Activated naive CD4-positive, alpha-beta T cell treated with anti-CD3 and anti-CD28 coated beads, Interleukin-2, amount 50 U/mL, for 72 hours (primary cell): ENCODE results near the gene SPTSSA. TPM values are rescaled to one million over a fixed set of nuclear protein-coding genes. Genes with fewer than 3 reads are reported as not detected.
A peak's percentile ranks its signal among the peaks of the same experiment; 100 is the strongest.
"Not testable (repeated sequence)": the region's sequence is repeated elsewhere in the genome, so short reads cannot be mapped to it uniquely, and the experiment has no call there.

Source experiments
- ATAC-seq, 2 donors: fragments of 150-1000 bp; cut with Tn5 transposase; 2 replicates each; pipeline ENCODE4 v1.10.0; 2021; ENCODE audit warnings: mild to moderate bottlenecking in 2 of 2, moderate library complexity in 2 of 2
- DNase-seq, 2 donors: peaks; one replicate each; pipeline ENCODE4 v3.0.0; 2021 to 2022; ENCODE audit warnings: low spot score in 2 of 2
- H3K27ac Mint-ChIP-seq, 2 donors: one replicate each; pipeline ENCODE4 v1.8.0; 2022; ENCODE audit warnings: mild to moderate bottlenecking in 2 of 2, mixed read lengths in 2 of 2
- H3K36me3 Mint-ChIP-seq, 2 donors: one replicate each; pipeline ENCODE4 v1.8.0; 2022; ENCODE audit warnings: mixed read lengths in 2 of 2
- H3K9me3 Mint-ChIP-seq, 2 donors: one replicate each; pipeline ENCODE4 v1.8.0; 2022; ENCODE audit warnings: mixed read lengths in 2 of 2
- total RNA-seq, 2 donors: library from RNA; stranded (reverse); gene quantifications; one replicate each; pipeline ENCODE4 v1.2.3, GENCODE V29; 2022

Gene SPTSSA
- total RNA-seq, 2 donors from 2014 or later = 10.7 to 11.5 TPM

- Mint-ChIP-seq H3K36me3 (peaks cover 0 to 15% of the 10 kb centered on the region in 2 donors), H3K9me3 (peaks cover 11 to 18% of the 10 kb centered on the region in 2 donors), H3K27ac (no peak overlapping the region)
- no peak for ATAC-seq
- no peak for DNase-seq
Observed at GRCh38 chr14:34407951-34408350, 54.1 kb downstream of the SPTSSA start.

GRCh38 chr14:34404416-34404815, 57.6 kb downstream of the SPTSSA start:
- H3K27ac Mint-ChIP-seq = no peak overlapping the region
- peaks cover 0 to 2% of the 10 kb centered on the region in 2 donors for H3K36me3 Mint-ChIP-seq
- peaks cover 4 to 8% of the 10 kb centered on the region in 2 donors for H3K9me3 Mint-ChIP-seq
- no peak for ATAC-seq
- DNase-seq = no peak

GRCh38 chr14:34403646-34404045, 58.4 kb downstream of the SPTSSA start:
- H3K27ac Mint-ChIP-seq = no peak overlapping the region

GRCh38 chr14:34398024-34398423, 64.0 kb downstream of the SPTSSA start:
- no peaks in the 10 kb centered on the region for H3K9me3 Mint-ChIP-seq
- DNase-seq (no peak), ATAC-seq (no peak)
- no peaks in the 10 kb centered on the region for H3K36me3 Mint-ChIP-seq
- no peak overlapping the region for H3K27ac Mint-ChIP-seq

More at GRCh38 chr14:34403646-34404045, 58.4 kb downstream of the SPTSSA start:
- DNase-seq (no peak), ATAC-seq (no peak)
- Mint-ChIP-seq H3K9me3 (peaks cover 4% of the 10 kb centered on the region in 2 donors), H3K36me3 (no peaks in the 10 kb centered on the region)

- DNase-seq = no peak
- Mint-ChIP-seq H3K36me3 (no peaks in the 10 kb centered on the region), H3K27ac (peak overlapping the region in 1 of 2 donors; percentile 27), H3K9me3 (peaks cover 0 to 3% of the 10 kb centered on the region in 2 donors)
- no peak for ATAC-seq
Observed at GRCh38 chr14:34387974-34388516, 74.0 kb downstream of the SPTSSA start.

GRCh38 chr14:34386865-34387485, 75.1 kb downstream of the SPTSSA start:
- H3K27ac Mint-ChIP-seq = no peak overlapping the region

GRCh38 chr14:34385881-34386280, 76.2 kb downstream of the SPTSSA start:
- DNase-seq, H3K9me3 Mint-ChIP-seq, ATAC-seq, H3K36me3 Mint-ChIP-seq, H3K27ac Mint-ChIP-seq: not testable (repeated sequence)

More at GRCh38 chr14:34386865-34387485, 75.1 kb downstream of the SPTSSA start:
- H3K9me3 Mint-ChIP-seq = no peaks in the 10 kb centered on the region
- H3K36me3 Mint-ChIP-seq = no peaks in the 10 kb centered on the region
- DNase-seq (no peak), ATAC-seq (no peak)

GRCh38 chr14:34383839-34384238, 78.2 kb downstream of the SPTSSA start:
- H3K27ac Mint-ChIP-seq = no peak overlapping the region
- no peaks in the 10 kb centered on the region for H3K36me3 Mint-ChIP-seq
- H3K9me3 Mint-ChIP-seq = no peaks in the 10 kb centered on the region
- no peak for DNase-seq
- ATAC-seq = no peak

Other genes with a start within 250 kb of the SPTSSA start
- gene EAPP, start 77.5 kb upstream of the SPTSSA start, total RNA-seq = 10 to 100 TPM; 37.5 to 37.7 TPM
- gene SNX6, start 167.9 kb upstream of the SPTSSA start, total RNA-seq = 100 to 1,000 TPM in 1 of 2 donors, 10 to 100 TPM in 1; 78.0 to 109 TPM